SKM-1 (cell line): ENCODE results near the gene ETNK2.
A peak's percentile ranks its signal among the peaks of the same experiment; 100 is the strongest.

ENCODE experiments used
- DNase-seq: peaks from one replicate; lab custom pipeline; 2025; ENCODE audit not compliant: unreplicated experiment; lab: John Stamatoyannopoulos, UW

Gene ETNK2

GRCh38 chr1:204127597-204128242 lies 24.1 kb downstream of the ETNK2 start:
- DNase-seq: peak; percentile 58

DNA sequence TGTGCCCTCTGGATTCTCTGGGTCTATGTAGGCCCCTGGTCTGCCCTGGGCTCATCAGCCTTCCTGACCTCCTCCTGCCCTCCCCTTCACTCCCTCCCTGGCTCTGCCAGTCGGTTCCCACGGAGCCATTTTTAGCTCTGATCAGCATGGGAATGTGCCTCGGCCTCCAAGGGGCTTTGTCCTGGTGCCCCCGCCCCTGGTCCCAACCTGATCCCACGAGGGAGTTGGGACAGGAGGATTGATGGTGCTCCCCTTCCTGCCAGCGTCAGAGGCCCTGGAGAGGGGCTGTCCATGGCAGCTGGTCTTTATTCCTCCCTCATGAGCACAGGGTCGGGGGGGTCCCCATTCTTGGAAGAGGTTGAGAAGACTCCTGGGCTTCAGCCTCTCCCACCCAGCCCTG lies 24.9 kb downstream of the ETNK2 start:
- DNase-seq: no peak

DNA sequence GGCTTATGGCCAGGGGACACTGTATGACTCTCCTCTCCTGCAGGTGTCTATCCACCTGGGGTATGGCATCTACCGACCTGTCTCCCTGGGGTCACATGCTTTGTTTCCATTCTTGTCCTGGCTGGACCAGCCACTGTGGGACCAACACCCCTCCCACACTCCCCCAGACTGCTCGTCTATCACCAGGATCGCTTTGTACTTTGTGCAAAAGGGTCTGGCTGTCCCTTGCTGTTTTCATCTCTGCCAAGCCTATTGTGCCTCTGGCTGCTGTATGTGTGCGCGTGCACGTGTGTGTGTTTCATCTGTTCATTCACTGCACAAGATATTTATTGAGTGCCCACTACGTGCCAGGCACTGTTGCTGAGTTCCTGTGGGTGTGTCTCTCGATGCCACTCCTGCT lies 25.5 kb downstream of the ETNK2 start:
- no peak for DNase-seq

- no peak for DNase-seq
Measured at GRCh38 chr1:204125759-204126351, 26.0 kb downstream of the ETNK2 start.

GRCh38 chr1:204124639-204125038 lies 27.2 kb downstream of the ETNK2 start:
- no peak for DNase-seq

DNA sequence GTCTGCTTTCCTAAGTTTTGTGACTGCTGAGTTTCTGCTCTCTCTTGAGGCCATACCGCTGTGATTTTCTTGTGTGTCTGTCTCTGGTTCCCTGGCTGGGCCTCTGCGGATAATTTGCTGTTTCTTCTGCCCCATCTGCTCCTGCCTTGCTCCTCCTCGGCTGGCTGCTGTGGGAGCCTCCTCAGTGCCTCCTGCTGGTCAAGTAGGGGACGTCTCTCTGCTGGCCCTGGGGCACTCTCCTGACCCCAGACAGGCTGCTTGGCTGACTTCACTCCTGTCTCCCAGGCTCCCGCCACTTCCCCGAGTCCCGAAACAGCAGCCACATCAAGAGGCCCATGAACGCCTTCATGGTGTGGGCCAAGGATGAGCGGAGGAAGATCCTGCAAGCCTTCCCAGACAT lies 28.5 kb downstream of the ETNK2 start:
- no peak for DNase-seq

DNA sequence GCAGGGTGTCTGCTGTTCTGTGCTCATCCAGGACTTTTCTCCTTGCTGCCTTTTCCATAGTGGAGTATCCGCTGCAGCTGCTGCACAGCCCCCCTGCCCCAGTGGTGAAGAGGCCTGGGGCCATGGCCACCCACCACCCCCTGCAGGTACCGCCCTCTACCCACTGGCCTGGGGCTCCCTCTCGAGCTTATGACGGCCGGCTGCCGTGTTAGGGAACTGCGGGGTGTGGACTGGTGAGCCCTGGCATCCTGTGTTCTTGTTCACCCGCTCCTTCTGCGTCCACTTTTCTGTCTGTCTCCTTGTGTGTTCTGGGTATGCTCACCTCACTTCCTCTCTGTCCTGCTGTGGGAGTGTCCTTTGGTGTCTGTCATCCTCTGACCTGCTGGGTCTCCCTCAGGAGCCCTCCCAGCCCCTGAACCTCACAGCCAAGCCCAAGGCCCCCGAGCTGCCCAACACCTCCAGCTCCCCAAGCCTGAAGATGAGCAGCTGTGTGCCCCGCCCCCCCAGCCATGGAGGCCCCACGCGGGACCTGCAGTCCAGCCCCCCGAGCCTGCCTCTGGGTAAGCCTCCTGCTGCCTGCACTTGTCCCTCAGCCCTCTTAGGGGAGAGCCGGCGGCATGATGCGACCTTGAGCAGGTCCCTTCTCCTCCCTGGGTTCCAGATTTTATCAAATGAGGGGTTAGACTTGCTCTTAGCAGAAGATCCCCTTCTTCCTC lies 29.8 kb downstream of the ETNK2 start:
- no peak for DNase-seq

- DNase-seq: no peak
Measured at GRCh38 chr1:204116539-204116938, 35.3 kb downstream of the ETNK2 start.

DNA sequence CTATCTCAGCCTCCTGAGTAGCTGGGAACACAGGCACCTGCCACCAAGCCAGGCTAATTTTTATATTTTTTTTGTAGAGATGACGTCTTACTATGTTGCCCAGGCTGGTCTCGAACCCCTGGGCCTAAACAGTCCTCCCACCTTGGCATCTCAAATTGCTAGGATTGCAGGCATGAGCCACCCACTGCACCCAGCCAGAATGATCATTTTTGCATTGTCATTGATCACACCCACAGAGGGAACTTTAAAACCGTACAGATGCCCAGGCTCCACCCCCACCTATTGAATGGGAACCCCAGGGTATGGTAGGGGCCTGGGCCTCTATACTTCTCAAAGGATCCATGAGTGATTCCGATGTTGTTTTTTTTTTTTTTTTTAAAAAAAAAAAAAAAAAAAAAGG lies 36.7 kb downstream of the ETNK2 start:
- no peak for DNase-seq

- no peak for DNase-seq
Measured at GRCh38 chr1:204114606-204115005, 37.2 kb downstream of the ETNK2 start.

DNA sequence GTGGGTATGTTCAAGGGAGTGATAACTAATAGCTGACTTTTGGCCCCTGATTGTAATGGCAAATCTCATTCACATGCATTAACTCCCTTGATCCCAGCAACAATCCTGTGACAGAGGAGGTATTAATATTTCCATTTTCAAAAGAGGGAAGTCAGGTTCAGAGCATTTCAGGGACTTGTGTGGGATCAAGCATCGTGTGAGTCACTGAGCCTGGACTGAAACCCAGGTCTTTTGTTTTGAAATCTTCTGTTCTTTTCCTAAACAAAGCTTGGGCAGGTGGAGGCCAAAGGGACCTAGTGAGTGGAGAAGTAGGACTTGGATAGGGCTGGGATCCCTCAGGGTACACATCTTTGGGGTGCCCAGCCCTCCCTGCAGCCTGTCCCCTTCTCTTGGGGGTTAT lies 37.9 kb downstream of the ETNK2 start:
- no peak for DNase-seq

DNA sequence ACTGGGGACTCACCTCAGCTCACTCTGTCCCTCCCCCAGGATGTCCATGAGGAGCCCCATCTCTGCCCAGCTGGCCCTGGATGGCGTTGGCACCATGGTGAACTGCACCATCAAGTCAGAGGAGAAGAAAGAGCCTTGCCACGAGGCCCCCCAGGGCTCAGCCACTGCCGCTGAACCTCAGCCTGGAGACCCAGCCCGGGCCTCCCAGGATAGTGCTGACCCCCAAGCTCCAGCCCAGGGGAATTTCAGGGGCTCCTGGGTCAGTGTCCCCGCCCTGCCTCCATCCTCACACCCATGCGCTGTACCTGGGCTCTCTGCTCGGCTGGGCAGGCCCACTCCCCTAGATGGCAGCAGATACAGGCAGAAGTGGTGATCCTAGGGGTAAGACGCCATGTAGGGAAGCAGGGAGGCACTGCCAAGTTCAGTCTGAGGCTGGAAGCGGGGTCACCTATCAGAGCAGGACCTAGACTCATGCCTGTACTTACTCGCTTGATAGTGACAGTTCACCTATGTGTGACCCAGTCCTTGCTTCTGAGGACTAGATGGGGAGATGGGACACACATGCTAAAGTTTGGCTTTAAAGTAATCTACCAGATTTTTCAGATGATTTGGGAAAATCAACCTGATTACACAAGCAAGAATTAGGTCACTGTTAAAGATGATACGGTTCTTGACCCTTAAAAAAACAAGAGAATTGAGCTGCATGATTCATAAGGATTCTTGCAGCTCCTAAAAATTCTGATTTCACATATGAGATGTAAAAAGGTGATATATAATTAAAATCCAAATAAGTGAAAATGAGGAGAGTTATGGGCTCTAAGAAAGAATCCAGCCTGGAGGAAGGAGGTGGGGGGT lies 38.7 kb downstream of the ETNK2 start:
- no peak for DNase-seq

DNA sequence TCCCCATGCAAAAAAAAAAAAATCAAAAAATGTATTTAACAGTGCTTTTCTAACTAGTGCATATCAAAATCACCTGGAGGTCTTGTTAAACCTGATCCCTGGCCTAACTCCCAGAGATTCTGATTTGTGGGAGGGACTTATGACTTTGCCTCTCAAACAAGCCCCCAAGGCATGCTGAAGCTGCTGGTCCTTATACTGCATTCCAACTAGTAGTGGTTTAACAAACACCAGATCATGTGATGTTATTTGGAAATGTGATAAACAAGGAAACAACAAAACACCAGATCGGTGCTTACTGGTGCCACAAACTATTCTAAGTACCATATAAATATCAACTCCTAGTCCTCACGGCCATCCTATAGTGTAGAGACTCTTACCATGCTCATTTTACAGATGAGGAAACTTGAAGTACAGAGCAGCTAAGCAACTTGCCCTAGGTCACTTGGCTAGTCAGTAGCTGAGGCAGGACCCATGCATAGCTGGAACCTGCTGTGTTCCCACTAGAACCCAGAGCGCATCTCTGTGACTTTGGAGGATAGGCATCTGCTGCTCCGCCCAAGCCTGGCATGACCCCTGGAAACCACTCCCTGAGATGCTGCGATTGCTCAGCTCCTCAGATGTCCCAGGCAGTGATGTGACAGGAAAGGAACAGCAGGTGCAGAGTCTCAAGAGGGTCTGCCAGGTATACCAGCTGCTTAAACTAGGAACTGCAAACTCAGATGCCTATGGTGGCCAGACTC lies 40.8 kb downstream of the ETNK2 start:
- DNase-seq: no peak

DNA sequence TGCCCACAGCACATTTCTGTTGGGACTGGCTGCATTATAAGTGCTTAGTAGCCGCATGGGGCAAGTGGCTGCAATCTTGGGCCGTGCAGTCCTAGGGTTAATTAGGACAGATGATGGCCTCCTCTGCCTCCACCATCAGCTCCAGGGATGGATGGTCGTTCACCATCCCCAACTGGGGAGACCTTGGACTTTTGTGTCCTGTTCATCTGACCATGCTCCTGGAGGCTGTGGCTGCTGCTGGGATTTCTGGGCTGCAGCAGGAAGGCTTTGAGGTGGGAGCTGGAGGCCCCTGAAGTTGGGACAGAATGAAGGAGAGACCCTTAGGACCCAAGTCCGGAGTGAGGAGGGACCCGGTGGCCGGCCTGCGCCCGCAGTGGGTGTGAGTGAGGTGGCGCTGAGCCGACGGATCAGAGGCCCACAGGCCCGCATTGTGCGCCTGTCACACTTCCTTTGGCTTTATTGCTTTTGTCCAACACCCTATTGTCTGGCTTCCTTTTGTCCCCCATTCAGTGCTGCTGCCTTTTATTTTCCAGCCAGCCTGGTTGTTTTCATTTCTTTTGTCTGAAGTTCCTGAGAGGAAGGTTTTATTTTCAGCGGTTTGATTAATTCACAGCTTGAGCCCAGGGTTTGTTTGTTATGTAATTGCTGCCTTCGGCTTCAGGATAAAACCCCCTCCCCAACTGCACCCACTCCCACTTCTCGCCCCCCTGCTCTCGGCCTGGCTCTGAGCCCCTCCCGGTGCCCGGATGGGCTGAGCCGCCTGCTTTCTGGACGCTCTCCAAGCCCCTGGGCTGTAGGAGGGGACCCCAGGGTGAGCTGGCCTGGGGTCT lies 43.3 kb downstream of the ETNK2 start:
- DNase-seq: no peak

DNA sequence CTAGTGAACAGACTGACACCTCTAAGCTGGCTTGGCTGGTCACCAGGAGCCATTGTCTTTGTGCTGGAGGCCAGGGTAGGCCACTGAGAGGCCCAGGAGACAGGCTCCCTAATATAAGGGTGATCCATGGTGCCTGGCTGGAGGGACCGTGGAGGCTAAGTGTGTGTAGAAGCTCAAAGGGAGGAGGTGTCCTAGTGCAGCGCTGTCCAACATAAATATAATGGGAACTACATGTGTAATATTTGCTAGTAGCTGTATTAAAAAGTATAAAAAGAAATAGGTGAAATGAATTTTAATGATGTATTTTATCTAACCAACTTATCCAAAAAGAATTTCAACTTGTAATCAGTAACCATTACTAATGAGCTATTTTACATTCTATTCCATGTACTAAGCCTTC lies 44.0 kb downstream of the ETNK2 start:
- no peak for DNase-seq

DNA sequence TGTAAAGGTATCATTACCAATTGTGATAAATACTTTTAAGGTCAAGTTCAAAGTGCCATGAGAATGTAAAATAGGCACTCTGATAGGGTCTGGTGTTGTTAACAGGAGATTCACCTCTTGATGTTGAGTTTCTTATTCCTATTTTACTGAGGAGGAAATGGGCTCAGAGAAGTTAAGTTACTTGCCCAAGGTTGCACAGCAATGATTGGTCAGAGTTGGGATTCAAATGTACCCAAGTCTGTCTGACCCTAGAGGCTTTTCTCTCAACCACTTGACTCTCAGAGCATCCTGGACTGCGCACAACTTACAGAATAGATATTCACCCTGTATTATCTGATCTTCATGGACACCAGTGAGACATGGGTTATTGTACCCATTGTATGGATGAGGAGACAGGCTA lies 45.0 kb downstream of the ETNK2 start:
- no peak for DNase-seq

DNA sequence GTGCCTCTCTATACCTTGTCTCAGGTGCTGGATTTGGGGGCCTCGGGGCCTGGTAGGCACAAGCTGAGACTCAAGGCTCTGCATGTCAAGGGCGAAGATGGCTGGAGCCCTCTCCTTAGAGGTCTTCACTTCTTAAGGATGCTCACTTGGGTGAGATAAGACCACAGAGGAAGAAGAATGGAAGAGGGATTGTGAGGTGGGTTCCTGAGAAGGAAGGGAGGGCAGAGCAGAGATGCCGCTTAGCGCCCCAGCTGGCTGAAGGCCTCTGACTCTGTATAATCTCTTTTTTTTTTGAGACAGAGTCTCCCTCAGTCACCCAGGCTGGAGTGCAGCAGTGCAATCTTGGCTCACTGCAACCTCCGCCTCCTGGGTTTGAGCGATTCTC lies 46.7 kb downstream of the ETNK2 start:
- no peak for DNase-seq

DNA sequence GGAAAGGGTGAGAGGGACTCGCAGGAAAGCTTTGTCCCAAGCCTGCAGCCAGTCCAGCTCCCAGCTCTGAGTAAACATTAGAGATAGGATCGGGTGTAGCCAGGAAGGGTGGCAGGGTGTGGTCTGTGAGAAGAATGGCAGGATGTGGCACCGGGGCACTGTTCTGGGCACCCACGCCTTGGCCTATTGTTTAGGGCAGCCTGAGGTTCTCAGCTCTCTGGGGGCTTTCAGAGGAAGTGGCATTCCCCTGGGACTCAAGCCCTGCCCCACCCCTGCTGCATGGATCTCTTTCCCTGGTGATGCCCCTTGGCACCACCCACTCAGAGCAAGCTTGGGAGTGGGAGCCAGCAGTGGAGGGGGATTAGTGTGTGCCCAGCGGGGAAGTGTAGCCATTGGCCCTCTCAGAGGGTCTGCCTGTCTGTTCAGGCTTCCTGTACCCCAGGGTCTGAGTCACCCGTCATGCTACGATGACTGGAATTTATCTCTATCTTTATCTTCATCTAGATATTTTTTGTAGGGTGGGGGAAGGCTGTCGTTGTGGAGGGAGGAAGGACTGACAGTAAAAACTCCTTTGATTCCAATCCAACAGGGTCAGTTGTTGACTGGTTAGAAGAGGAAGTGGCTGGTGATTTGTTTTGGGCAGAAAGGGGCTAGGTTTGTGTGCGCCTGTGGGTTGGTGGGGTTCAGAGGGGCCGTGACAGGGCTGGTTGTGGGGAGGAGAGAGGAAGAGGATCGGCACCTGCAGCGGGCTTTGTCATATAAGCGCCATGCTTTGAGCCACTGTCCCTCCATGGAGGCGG lies 47.3 kb downstream of the ETNK2 start:
- DNase-seq: no peak

DNA sequence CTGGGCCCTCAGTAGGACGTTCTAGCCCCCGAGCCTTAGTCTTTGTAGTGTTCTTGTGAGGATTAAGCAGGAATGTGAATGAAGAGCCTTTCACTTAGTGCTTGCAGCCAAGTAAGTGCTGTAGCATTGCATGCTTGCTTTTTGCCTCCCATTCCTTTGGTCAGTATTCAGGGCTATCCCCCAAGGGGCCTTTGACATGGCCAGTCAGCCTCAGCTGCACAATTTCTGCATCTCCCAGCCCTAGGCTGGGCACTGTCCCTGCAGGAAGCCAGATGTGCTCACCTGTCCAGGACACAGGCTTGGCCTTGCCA lies 48.5 kb downstream of the ETNK2 start:
- DNase-seq: no peak
